Measurements from ENCODE around the gene STX7. TPM values are rescaled to one million over a fixed set of nuclear protein-coding genes. Genes with fewer than 3 reads are reported as not detected.

Gene STX7
- total RNA-seq, 4 donors from 2014 or later: 23.7 to 34.1 (median 26.8) TPM

GRCh38 chr6:132458887-132459604, 53.9 kb downstream of the STX7 start:
- Histone ChIP-seq H3K4me3 (no peak overlapping the region), H3K36me3 (peaks cover 0 to 93% (median 5%) of the 10 kb centered on the region in 3 donors), H3K9me3 (no peaks in the 10 kb centered on the region), H3K27me3 (no peaks in the 10 kb centered on the region), H3K4me1 (no peaks in the 10 kb centered on the region), H3K27ac (no peak overlapping the region)
- 90 to 93% methylated on average over 6 of the region's 6 CpGs for WGBS, 2 donors
- intact Hi-C loops (cut with DNase I): no loop called here
- no peak for TF ChIP-seq POLR2A (IDR thresholded peaks at IDR 0.05)
- TF ChIP-seq, protein P1, sequence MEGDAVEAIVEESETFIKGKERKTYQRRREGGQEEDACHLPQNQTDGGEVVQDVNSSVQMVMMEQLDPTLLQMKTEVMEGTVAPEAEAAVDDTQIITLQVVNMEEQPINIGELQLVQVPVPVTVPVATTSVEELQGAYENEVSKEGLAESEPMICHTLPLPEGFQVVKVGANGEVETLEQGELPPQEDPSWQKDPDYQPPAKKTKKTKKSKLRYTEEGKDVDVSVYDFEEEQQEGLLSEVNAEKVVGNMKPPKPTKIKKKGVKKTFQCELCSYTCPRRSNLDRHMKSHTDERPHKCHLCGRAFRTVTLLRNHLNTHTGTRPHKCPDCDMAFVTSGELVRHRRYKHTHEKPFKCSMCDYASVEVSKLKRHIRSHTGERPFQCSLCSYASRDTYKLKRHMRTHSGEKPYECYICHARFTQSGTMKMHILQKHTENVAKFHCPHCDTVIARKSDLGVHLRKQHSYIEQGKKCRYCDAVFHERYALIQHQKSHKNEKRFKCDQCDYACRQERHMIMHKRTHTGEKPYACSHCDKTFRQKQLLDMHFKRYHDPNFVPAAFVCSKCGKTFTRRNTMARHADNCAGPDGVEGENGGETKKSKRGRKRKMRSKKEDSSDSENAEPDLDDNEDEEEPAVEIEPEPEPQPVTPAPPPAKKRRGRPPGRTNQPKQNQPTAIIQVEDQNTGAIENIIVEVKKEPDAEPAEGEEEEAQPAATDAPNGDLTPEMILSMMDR (IDR thresholded peaks at IDR 0.05): no peak
- no peak for DNase-seq

- Histone ChIP-seq H3K36me3 (peaks cover 0 to 76% (median 5%) of the 10 kb centered on the region in 3 donors), H3K4me1 (no peaks in the 10 kb centered on the region), H3K27ac (no peak overlapping the region), H3K27me3 (no peaks in the 10 kb centered on the region), H3K9me3 (no peaks in the 10 kb centered on the region), H3K4me3 (no peak overlapping the region)
- no peak for TF ChIP-seq POLR2A (IDR thresholded peaks at IDR 0.05)
- TF ChIP-seq, protein P1 (IDR thresholded peaks at IDR 0.05): no peak
- intact Hi-C loops (cut with DNase I): no loop called here
- no peak for DNase-seq
- 72% methylated on average over 4 of the region's 4 CpGs for whole genome bisulfite sequencing, 2 donors
Observed at GRCh38 chr6:132456700-132457143, 56.2 kb downstream of the STX7 start.

- Histone ChIP-seq H3K4me1 (no peaks in the 10 kb centered on the region), H3K27me3 (no peaks in the 10 kb centered on the region), H3K36me3 (peaks cover 0 to 18% (median 0%) of the 10 kb centered on the region in 3 donors), H3K9me3 (peaks cover 0 to 12% (median 0%) of the 10 kb centered on the region in 3 donors), H3K4me3 (no peak overlapping the region), H3K27ac (no peak overlapping the region)
- intact Hi-C loops (cut with DNase I): no loop called here
- no peak for DNase-seq
- TF ChIP-seq, protein P1 (IDR thresholded peaks at IDR 0.05): no peak
- no peak for TF ChIP-seq POLR2A (IDR thresholded peaks at IDR 0.05)
- whole genome bisulfite sequencing, 2 donors: 86 to 93% methylated on average over 5 of the region's 5 CpGs
Observed at GRCh38 chr6:132446855-132447241, 66.1 kb downstream of the STX7 start.

DNA sequence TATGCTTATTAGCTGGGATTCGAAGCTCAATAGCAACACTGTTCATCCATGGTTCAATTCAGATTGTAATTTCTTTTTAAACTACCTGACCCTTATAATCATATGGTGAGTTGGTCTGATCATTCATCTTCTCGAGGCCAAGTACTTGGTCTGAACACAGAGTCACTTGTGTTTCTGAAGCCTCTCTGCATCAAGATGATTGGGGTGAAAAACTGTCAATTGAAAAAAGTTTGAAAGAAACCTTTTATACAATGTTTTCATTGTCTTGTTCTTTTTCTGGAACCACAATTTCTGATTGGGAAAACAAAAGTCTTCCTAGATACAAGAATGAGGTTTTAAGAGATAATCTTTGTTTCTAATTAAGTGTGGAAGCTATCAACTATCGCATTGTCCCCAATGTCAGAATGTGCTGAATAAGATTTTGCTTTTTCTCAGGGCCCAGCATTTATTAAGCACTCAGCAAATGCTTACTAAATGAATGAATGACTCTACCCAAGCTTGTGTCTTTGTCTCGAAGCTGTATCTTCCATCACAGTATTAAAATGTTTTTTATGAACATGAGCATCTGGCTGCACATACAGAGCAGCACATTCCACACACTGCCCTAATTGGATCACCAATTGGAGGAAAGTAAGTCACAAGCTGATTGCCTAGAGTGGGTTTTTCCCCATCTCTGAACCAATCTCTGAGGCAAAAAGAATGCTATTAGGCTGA, 66.6 kb downstream of the STX7 start:
- TF ChIP-seq, protein P1 (IDR thresholded peaks at IDR 0.05): no peak
- TF ChIP-seq POLR2A (IDR thresholded peaks at IDR 0.05): no peak
- intact Hi-C loops (cut with DNase I): no loop called here
- Histone ChIP-seq H3K4me1 (no peaks in the 10 kb centered on the region), H3K9me3 (peaks cover 0 to 12% (median 0%) of the 10 kb centered on the region in 3 donors), H3K27ac (no peak overlapping the region), H3K36me3 (peaks cover 0 to 13% (median 0%) of the 10 kb centered on the region in 3 donors), H3K4me3 (no peak overlapping the region), H3K27me3 (no peaks in the 10 kb centered on the region)
- no peak for DNase-seq
- WGBS, 2 donors: 83% methylated on average over 4 of the region's 4 CpGs

Data from esophagus squamous epithelium (tissue), 5 donors.